HepG2 (cell line): ENCODE data around the gene LMOD1. TPM values are rescaled to one million over a fixed set of nuclear protein-coding genes. Genes with fewer than 3 reads are reported as not detected.

ENCODE experiments used
- ATAC-seq: fragments of 200-7000 bp; cut with Tn5 transposase; 3 replicates; pipeline ENCODE4 v1.9.1; 2020; ENCODE audit warnings: mild to moderate bottlenecking, moderate library complexity
- BruUV-seq: library from RNA; stranded (reverse); fragments of 400-500 nt; replicated peaks from 2 replicates; lab custom pipeline; 2021; lab: Mats Ljungman, UMichigan
- CTCF ChIA-PET: fragments of 300-600 bp; formaldehyde crosslinking; extraction: SDS; loops from one replicate; lab custom pipeline; 2021; ENCODE audit warnings: low total read pairs, inconsistent platforms, low intra/inter-chr PET ratio; lab: Yijun Ruan, JAX
- POLR2A ChIA-PET: fragments of 350-600 bp; sonication (Branson Sonifier 250); formaldehyde crosslinking; loops from one replicate; lab custom pipeline; 2020; ENCODE audit warnings: antibody characterized with exemption, inconsistent platforms; lab: Yijun Ruan, JAX
- DNase-seq: peaks from one replicate; pipeline ENCODE4 v3.0.0-alpha.2; 2015; ENCODE audit warnings: low spot score
- FAIRE-seq: peaks from 3 replicates; lab custom pipeline; 2011; peaks lifted over from hg19 to GRCh38; lab: Jason Lieb, UNC
- H2AFZ ChIP-seq: one replicate; pipeline ENCODE4 v1.6.1; 2011; ENCODE audit warnings: low read length, inconsistent platforms
- H3K27ac ChIP-seq: fragments of 300-600 bp; 3 replicates; pipeline ENCODE4 v1.8.0; 2011; ENCODE audit warnings: mixed run types, mild to moderate bottlenecking, mixed read lengths, low read length, inconsistent platforms; ENCODE audit not compliant: insufficient read depth; ENCODE audit errors: extremely low read length
- H3K27me3 ChIP-seq, 2 experiments: fragments of 200-600 bp in 1 of 2; 2 replicates in 1 of 2; 3 replicates in 1 of 2; pipeline versions ENCODE4 v1.6.0 to v1.8.0; 2011; ENCODE audit warnings: low read length in 2 of 2, mild to moderate bottlenecking in 2 of 2, moderate library complexity in 2 of 2, inconsistent platforms in 1 of 2; ENCODE audit not compliant: insufficient read depth in 2 of 2, control insufficient read depth in 1 of 2
- H3K36me3 ChIP-seq, 2 experiments: fragments of 200-600 bp in 1 of 2; replicated peaks in 1 of 2; 2 replicates in 1 of 2; 3 replicates in 1 of 2; pipeline versions ENCODE4 v1.5.1 to v1.8.0; 2011; ENCODE audit warnings: low read length in 2 of 2, inconsistent platforms in 1 of 2; ENCODE audit not compliant: insufficient read depth in 2 of 2, control insufficient read depth in 1 of 2
- H3K4me1 ChIP-seq: 2 replicates; pipeline ENCODE4 v1.5.1; 2012; ENCODE audit warnings: low read length, inconsistent platforms; ENCODE audit not compliant: insufficient read depth
- H3K4me2 ChIP-seq: 2 replicates; pipeline ENCODE4 v1.6.0; 2011; ENCODE audit warnings: low read depth, low read length, inconsistent platforms
- H3K4me3 ChIP-seq, 3 experiments: fragments of 200-600 bp in 1 of 3; sonication (generic), shearing (Covaris generic) in 1 of 3; replicated peaks in 1 of 3; 2 replicates each; pipeline ENCODE4 v1.5.1; 2011 to 2016; ENCODE audit warnings: low read length in 3 of 3, inconsistent platforms in 2 of 3, low read depth in 2 of 3, mild to moderate bottlenecking in 2 of 3, control low read depth in 1 of 3, mixed read lengths in 1 of 3; ENCODE audit not compliant: insufficient read depth in 1 of 3
- H3K79me2 ChIP-seq: one replicate; pipeline ENCODE4 v1.6.1; 2011; ENCODE audit warnings: low read length, inconsistent platforms; ENCODE audit not compliant: insufficient read depth
- H3K9ac ChIP-seq: 2 replicates; pipeline ENCODE4 v1.6.0; 2011; ENCODE audit warnings: mild to moderate bottlenecking, low read depth, low read length, inconsistent platforms; ENCODE audit not compliant: insufficient read depth
- H3K9me3 ChIP-seq: 2 replicates; pipeline ENCODE4 v1.5.1; 2012; ENCODE audit warnings: mild to moderate bottlenecking, low read length
- H4K20me1 ChIP-seq: 2 replicates; pipeline ENCODE4 v1.6.0; 2011; ENCODE audit warnings: inconsistent platforms, mild to moderate bottlenecking, low read length, moderate library complexity; ENCODE audit not compliant: insufficient read depth
- MTF2 ChIP-seq: sonication (generic); formaldehyde crosslinking; IDR thresholded peaks from 2 replicates; pipeline ENCODE4 v1.5.0; 2020; ENCODE audit warnings: missing genetic modification reagents, borderline replicate concordance
- SNRNP70 ChIP-seq: fragments of 200-400 bp; formaldehyde crosslinking; IDR thresholded peaks from 2 replicates; pipeline ENCODE4 v1.6.1; 2017; ENCODE audit warnings: mild to moderate bottlenecking, low read depth, low read length, moderate library complexity
- TBX3 ChIP-seq: fragments of 450-650 bp; IDR thresholded peaks from 2 replicates; pipeline ENCODE4 v1.6.1; 2017; ENCODE audit warnings: antibody characterized with exemption, mild to moderate bottlenecking, inconsistent platforms, borderline replicate concordance
- ZNF441 ChIP-seq: sonication (generic); formaldehyde crosslinking; IDR thresholded peaks from 2 replicates; pipeline ENCODE4 v1.7.0; 2021; ENCODE audit warnings: missing genetic modification reagents, borderline replicate concordance
- WGBS: methylation state at CpG from one replicate; pipeline ENCODE4 v1.1.6; 2017; ENCODE audit warnings: low lambda C conversion rate; 5-methylcytosine and 5-hydroxymethylcytosine counted together
- in situ Hi-C: cut with HindIII; loops from 2 replicates; pipeline ENCODE4 v1.10.0; 2017; ENCODE audit warnings: low pct_unique_long_range_greater_than_20kb; ENCODE audit not compliant: extremely low pct_ligation_motif_present
- intact Hi-C: fragments of 100-400 bp; cut with micrococcal nuclease; formaldehyde crosslinking; loops from one replicate; pipeline ENCODE4 v1.10.0; 2022; ENCODE audit not compliant: unreplicated experiment
- polyA plus RNA-seq, 8 experiments: library from polyadenylated mRNA; depleted of rRNA in 3 of 8; stranded (reverse) in 7 of 8; unstranded in 1 of 8; fragments of >200 nt; fragmentation: Illumina TruSeq in 4 of 8; extraction: Trizol in 4 of 8; gene quantifications; 2 replicates each; pipeline versions ENCODE4 v1.2.1 to v1.2.3, GENCODE V29; 2011 to 2016; ENCODE audit warnings: low read depth in 4 of 8, missing spikeins in 1 of 8, mixed read lengths in 1 of 8; ENCODE audit not compliant: insufficient read depth in 1 of 8
- total RNA-seq, 5 experiments: library from RNA; depleted of rRNA; stranded (reverse); fragments of >200 nt; fragmentation: Illumina TruSeq; extraction: Trizol; gene quantifications; 2 replicates each; pipeline ENCODE4 v1.2.3, GENCODE V29; 2016; ENCODE audit warnings: low read depth in 1 of 5
- TF ChIP-seq, protein P1 (sequence below): fragments of 450-650 bp; IDR thresholded peaks from 2 replicates; pipeline ENCODE4 v1.6.1; 2016
- TF ChIP-seq, protein P2 (sequence below), 2 experiments: sonication (generic) in 1 of 2; formaldehyde crosslinking in 1 of 2; IDR thresholded peaks; 2 replicates each; pipeline versions ENCODE4 v1.6.1 to v1.9.0; 2014 to 2022; ENCODE audit warnings: antibody characterized with exemption in 1 of 2, borderline replicate concordance in 1 of 2, inconsistent platforms in 1 of 2, low read depth in 1 of 2, missing genetic modification reagents in 1 of 2

Gene LMOD1
- total and polyA plus RNA-seq, 2 of the 13 experiments (the other 11 are each of a cell fraction or from before 2014, with no cell fraction given) = not detected

DNA sequence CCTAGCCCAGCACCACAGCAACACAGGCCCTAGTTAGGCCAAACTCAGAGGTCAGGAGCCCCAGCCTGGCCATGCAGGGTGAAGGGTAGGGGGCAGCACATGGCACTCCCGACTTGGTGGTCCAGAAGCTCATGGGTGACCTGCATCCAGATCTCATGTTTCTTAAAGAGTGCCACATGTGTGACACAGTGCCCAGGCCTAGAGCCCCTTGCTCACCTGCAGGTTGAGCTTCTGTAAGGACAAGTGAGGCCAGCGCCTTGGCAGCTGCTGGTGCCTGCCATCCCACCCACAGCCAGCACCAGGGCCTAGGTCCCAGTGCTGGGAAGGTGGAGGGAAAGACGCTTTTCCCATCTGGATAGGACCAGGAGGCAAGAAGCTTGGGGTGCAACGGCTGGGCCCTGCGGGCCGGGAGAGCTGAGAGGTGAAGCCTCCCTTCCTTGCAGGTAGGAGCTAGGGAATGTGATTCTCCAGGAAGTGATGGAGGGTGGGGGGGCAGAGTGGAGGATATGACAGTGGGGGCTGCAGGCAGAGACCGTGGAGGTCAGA lies 51.2 kb downstream of the LMOD1 start:
- Histone ChIP-seq H3K9ac (no peak overlapping the region), H2AFZ (no peak overlapping the region), H3K27me3 (0 out of 5 replicates have a peak, but pooled peaks cover 0 to 6% of the 10 kb centered on the region in 2 experiments), H4K20me1 (no peaks in the 10 kb centered on the region), H3K9me3 (no peaks in the 10 kb centered on the region), H3K27ac (no peak overlapping the region), H3K36me3 (no peaks in the 10 kb centered on the region), H3K4me2 (no peak overlapping the region), H3K4me3 (no peak overlapping the region), H3K4me1 (no peaks in the 10 kb centered on the region), H3K79me2 (no peaks in the 10 kb centered on the region)
- FAIRE-seq = no peak
- WGBS = 58% methylated on average over 6 of the region's 7 CpGs
- intact Hi-C loops (loop anchor here (5.0 to 10.0 kb wide), 2 partner anchors 62 to 220 kb away; partner anchors contain the start of gene TIMM17A), in situ Hi-C loops (loop anchor here (5.0 kb wide), 1 partner anchor 237 kb away; no protein-coding TSS in a partner anchor)
- no peak for ATAC-seq
- no peak for TF ChIP-seq SNRNP70
- TF ChIP-seq, protein P1, sequence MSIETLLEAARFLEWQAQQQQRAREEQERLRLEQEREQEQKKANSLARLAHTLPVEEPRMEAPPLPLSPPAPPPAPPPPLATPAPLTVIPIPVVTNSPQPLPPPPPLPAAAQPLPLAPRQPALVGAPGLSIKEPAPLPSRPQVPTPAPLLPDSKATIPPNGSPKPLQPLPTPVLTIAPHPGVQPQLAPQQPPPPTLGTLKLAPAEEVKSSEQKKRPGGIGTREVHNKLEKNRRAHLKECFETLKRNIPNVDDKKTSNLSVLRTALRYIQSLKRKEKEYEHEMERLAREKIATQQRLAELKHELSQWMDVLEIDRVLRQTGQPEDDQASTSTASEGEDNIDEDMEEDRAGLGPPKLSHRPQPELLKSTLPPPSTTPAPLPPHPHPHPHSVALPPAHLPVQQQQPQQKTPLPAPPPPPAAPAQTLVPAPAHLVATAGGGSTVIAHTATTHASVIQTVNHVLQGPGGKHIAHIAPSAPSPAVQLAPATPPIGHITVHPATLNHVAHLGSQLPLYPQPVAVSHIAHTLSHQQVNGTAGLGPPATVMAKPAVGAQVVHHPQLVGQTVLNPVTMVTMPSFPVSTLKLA = peak; percentile 26; the same call in 1 of the 2 replicates
- no peak for DNase-seq
- ChIA-PET CTCF (interaction anchor here (1.3 to 2.7 kb wide), 2 partner anchors 77 to 224 kb away, joined by 5 to 28 read pairs; no protein-coding TSS in a partner anchor), POLR2A (interaction anchor here (1.1 to 1.9 kb wide), 4 partner anchors 60 to 112 kb away, joined by 3 to 6 read pairs (median 3); partner anchors contain the start of genes RNPEP and TIMM17A)
- no TSS peak for BruUV-seq

DNA sequence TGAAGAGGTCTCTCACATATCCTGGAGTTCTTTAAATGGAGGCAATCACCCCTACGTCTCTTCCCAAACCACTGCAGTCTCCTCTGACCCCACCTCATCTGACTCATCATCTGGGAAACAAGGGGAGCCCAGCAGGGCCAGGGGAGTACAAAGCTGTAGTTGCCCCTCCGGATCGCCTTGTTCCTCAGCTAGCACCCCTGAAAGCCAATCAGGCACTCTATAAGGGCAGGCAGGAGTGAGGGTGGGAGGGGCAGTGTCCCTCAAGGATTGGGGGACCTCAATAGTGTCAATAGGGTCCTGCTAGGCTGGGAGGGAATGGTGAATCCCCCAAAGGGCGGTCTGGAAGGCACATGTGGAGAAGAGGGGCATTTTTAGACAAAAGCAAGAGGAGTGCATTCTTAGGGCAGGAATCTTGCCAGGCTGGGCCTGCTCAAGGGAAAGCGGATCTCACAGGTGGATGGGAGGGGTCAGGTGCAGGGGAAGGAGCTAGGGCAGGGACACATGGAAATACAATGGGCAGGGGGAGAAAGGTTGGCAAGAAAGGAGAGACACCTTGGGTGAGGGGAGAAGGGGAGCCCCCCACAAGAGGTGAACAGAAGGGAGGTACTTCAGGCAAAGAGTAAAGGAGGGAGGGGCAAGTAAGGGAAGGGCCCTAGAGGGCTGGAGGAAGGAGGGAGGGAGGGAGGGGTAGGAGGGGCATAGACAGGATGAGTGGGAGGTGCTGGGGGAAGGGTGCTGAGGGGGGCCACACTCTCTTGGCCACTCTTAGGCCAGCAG lies 51.8 kb downstream of the LMOD1 start:
- intact Hi-C loops = loop anchor here (5.0 to 10.0 kb wide), 2 partner anchors 63 to 220 kb away; partner anchors contain the start of gene TIMM17A
- FAIRE-seq (no peak), ATAC-seq (no peak), DNase-seq (no peak)
- ChIA-PET POLR2A (interaction anchor here (1.5 kb wide), 1 partner anchor 78 kb away, joined by 3 read pairs; no protein-coding TSS in a partner anchor), CTCF (interaction anchor here (2.7 kb wide), 1 partner anchor 78 kb away, joined by 28 read pairs; no protein-coding TSS in a partner anchor)
- Histone ChIP-seq H3K9me3 (no peaks in the 10 kb centered on the region), H3K79me2 (no peaks in the 10 kb centered on the region), H3K36me3 (no peaks in the 10 kb centered on the region), H4K20me1 (no peaks in the 10 kb centered on the region), H2AFZ (no peak overlapping the region), H3K27me3 (0 out of 5 replicates have a peak, but pooled peaks cover 0 to 11% of the 10 kb centered on the region in 2 experiments), H3K27ac (no peak overlapping the region), H3K4me3 (no peak overlapping the region), H3K9ac (no peak overlapping the region), H3K4me1 (peaks cover 3% of the 10 kb centered on the region), H3K4me2 (no peak overlapping the region)
- TF ChIP-seq ZNF441 (CRISPR knock-in tag) (no peak), TBX3 (no peak), MTF2 (CRISPR knock-in tag) (no peak)
- TF ChIP-seq, protein P2, sequence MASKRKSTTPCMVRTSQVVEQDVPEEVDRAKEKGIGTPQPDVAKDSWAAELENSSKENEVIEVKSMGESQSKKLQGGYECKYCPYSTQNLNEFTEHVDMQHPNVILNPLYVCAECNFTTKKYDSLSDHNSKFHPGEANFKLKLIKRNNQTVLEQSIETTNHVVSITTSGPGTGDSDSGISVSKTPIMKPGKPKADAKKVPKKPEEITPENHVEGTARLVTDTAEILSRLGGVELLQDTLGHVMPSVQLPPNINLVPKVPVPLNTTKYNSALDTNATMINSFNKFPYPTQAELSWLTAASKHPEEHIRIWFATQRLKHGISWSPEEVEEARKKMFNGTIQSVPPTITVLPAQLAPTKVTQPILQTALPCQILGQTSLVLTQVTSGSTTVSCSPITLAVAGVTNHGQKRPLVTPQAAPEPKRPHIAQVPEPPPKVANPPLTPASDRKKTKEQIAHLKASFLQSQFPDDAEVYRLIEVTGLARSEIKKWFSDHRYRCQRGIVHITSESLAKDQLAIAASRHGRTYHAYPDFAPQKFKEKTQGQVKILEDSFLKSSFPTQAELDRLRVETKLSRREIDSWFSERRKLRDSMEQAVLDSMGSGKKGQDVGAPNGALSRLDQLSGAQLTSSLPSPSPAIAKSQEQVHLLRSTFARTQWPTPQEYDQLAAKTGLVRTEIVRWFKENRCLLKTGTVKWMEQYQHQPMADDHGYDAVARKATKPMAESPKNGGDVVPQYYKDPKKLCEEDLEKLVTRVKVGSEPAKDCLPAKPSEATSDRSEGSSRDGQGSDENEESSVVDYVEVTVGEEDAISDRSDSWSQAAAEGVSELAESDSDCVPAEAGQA (IDR thresholded peaks at IDR 0.05; ENCODE audit: low read depth) = no peak
- TF ChIP-seq, protein P2 (CRISPR knock-in tag; IDR thresholded peaks at IDR 0.05; ENCODE audit: borderline replicate concordance) = no peak
- 15% methylated on average over 5 of the region's 5 CpGs for whole genome bisulfite sequencing
- BruUV-seq = no TSS peak
- in situ Hi-C loops = loop anchor here (5.0 kb wide), 2 partner anchors 78 to 238 kb away; no protein-coding TSS in a partner anchor
